ENCODE results near the gene SLC25A10. TPM values are rescaled to one million over a fixed set of nuclear protein-coding genes. Genes with fewer than 3 reads are reported as not detected.

The SLC25A10 gene
- total and polyA plus RNA-seq, 2 donors (not counting 3 experiments of a cell fraction or from before 2014, with no cell fraction given) = 16.7 to 17.2 TPM

GRCh38 chr17:81690066-81690465, 22.0 kb upstream of the SLC25A10 start:
- intact Hi-C loops (cut with micrococcal nuclease) = no loop called here
- Histone ChIP-seq H3K36me3 (ENCODE audit: control insufficient read depth in 2 of 2, extremely low read depth in 1 of 2, insufficient read depth in 2 of 2, low read length in 2 of 2) (peaks cover 27 to 88% of the 10 kb centered on the region in 2 experiments), H3K4me1 (ENCODE audit: control insufficient read depth, extremely low read depth, insufficient read depth, low read length) (peaks cover 7% of the 10 kb centered on the region), H4K20me1 (replicated peaks; ENCODE audit: control insufficient read depth, extremely low read depth, insufficient read depth, low read length) (no peaks in the 10 kb centered on the region), H3K9me3 (replicated peaks; ENCODE audit: control insufficient read depth, insufficient read depth, low read length) (no peaks in the 10 kb centered on the region), H3K79me2 (ENCODE audit: control insufficient read depth, insufficient read depth, low read length) (peaks cover 58% of the 10 kb centered on the region), H3K9me1 (replicated peaks; ENCODE audit: control insufficient read depth, extremely low read depth, insufficient read depth, low read length) (no peaks in the 10 kb centered on the region), H3K4me2 (ENCODE audit: insufficient read depth, low read length) (no peak overlapping the region), H3K27me3 (ENCODE audit: control insufficient read depth in 2 of 2, insufficient read depth in 2 of 2, low read length in 2 of 2) (no peaks in the 10 kb centered on the region), H3K4me3 (replicated peaks in 1 of 3; ENCODE audit: insufficient read depth in 1 of 3, low read depth in 1 of 3, low read length in 3 of 3) (no peak overlapping the region), H3K27ac (ENCODE audit: insufficient read depth, low read depth, low read length) (no peak overlapping the region), H2AFZ (ENCODE audit: low read depth, low read length) (no peak overlapping the region), H3K9ac (replicated peaks; ENCODE audit: extremely low read depth, insufficient read depth, low read length) (no peak overlapping the region)
- FAIRE-seq = no peak
- TF ChIP-seq GATA2 (IDR thresholded peaks at IDR 0.05; ENCODE audit: insufficient read depth, insufficient read length, low read depth, low read length) (no peak), MYC (IDR thresholded peaks at IDR 0.05; ENCODE audit: low read depth, low read length) (no peak), EZH2 (IDR thresholded peaks at IDR 0.05; ENCODE audit: borderline replicate concordance, low read depth, low read length, severe bottlenecking) (no peak), POLR2AphosphoS5 (IDR thresholded peaks at IDR 0.05; ENCODE audit: insufficient read depth, low read depth, low read length) (no peak)
- BruUV-seq (replicated peaks) = no TSS peak
- dilution Hi-C loops (cut with MboI; ENCODE audit: extremely low pct_ligation_motif_present, low sequenced_read_pairs) = no loop called here
- POLR2A ChIA-PET = no interaction called here
- CTCF ChIA-PET = no interaction called here
- DNase-seq (ENCODE audit: low read depth, low spot score) = no peak

- no peak overlapping the region for H3K27ac ChIP-seq (ENCODE audit: insufficient read depth, low read depth, low read length)
- TF ChIP-seq POLR2A (IDR thresholded peaks at IDR 0.05; ENCODE audit: low read depth, low read length) = no peak
- no peak for TF ChIP-seq MYC (IDR thresholded peaks at IDR 0.05; ENCODE audit: low read depth, low read length)
- TF ChIP-seq EZH2 (IDR thresholded peaks at IDR 0.05; ENCODE audit: borderline replicate concordance, low read depth, low read length, severe bottlenecking) = no peak
- TF ChIP-seq, protein P1, sequence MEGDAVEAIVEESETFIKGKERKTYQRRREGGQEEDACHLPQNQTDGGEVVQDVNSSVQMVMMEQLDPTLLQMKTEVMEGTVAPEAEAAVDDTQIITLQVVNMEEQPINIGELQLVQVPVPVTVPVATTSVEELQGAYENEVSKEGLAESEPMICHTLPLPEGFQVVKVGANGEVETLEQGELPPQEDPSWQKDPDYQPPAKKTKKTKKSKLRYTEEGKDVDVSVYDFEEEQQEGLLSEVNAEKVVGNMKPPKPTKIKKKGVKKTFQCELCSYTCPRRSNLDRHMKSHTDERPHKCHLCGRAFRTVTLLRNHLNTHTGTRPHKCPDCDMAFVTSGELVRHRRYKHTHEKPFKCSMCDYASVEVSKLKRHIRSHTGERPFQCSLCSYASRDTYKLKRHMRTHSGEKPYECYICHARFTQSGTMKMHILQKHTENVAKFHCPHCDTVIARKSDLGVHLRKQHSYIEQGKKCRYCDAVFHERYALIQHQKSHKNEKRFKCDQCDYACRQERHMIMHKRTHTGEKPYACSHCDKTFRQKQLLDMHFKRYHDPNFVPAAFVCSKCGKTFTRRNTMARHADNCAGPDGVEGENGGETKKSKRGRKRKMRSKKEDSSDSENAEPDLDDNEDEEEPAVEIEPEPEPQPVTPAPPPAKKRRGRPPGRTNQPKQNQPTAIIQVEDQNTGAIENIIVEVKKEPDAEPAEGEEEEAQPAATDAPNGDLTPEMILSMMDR (IDR thresholded peaks at IDR 0.05; ENCODE audit: extremely low read depth in 1 of 2, insufficient read depth in 1 of 2, low read depth in 1 of 2, low read length in 2 of 2) = no peak
- TF ChIP-seq GATA2 (IDR thresholded peaks at IDR 0.05; ENCODE audit: insufficient read depth, insufficient read length, low read depth, low read length) = no peak
- no peak for TF ChIP-seq JUN (IDR thresholded peaks at IDR 0.05; ENCODE audit: borderline replicate concordance, insufficient read depth, insufficient read length, low read depth)
- TF ChIP-seq POLR2AphosphoS5 (IDR thresholded peaks at IDR 0.05; ENCODE audit: insufficient read depth, low read depth, low read length) = no peak
- TF ChIP-seq FOS (IDR thresholded peaks at IDR 0.05; ENCODE audit: borderline replicate concordance, insufficient read depth, low read length) = no peak
- TF ChIP-seq, protein P2, sequence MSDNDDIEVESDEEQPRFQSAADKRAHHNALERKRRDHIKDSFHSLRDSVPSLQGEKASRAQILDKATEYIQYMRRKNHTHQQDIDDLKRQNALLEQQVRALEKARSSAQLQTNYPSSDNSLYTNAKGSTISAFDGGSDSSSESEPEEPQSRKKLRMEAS (IDR thresholded peaks at IDR 0.05; ENCODE audit: insufficient read depth, insufficient read length) = no peak
- DNase-seq (ENCODE audit: low read depth, low spot score) (no peak), FAIRE-seq (no peak)
- ChIA-PET CTCF (no interaction called here), POLR2A (no interaction called here)
- H3K9ac ChIP-seq (replicated peaks; ENCODE audit: extremely low read depth, insufficient read depth, low read length) = no peak overlapping the region
- H3K4me2 ChIP-seq (ENCODE audit: insufficient read depth, low read length) = no peak overlapping the region
- H3K36me3 ChIP-seq (ENCODE audit: control insufficient read depth in 2 of 2, extremely low read depth in 1 of 2, insufficient read depth in 2 of 2, low read length in 2 of 2) = peaks cover 27 to 93% of the 10 kb centered on the region in 2 experiments
- H3K79me2 ChIP-seq (ENCODE audit: control insufficient read depth, insufficient read depth, low read length) = peaks cover 54% of the 10 kb centered on the region
- H3K9me3 ChIP-seq (replicated peaks; ENCODE audit: control insufficient read depth, insufficient read depth, low read length) = no peaks in the 10 kb centered on the region
- no peak overlapping the region for H2AFZ ChIP-seq (ENCODE audit: low read depth, low read length)
- dilution Hi-C loops (cut with MboI; ENCODE audit: extremely low pct_ligation_motif_present, low sequenced_read_pairs) (no loop called here), intact Hi-C loops (cut with micrococcal nuclease) (no loop called here)
- no peaks in the 10 kb centered on the region for H4K20me1 ChIP-seq (replicated peaks; ENCODE audit: control insufficient read depth, extremely low read depth, insufficient read depth, low read length)
- no peak overlapping the region for H3K4me3 ChIP-seq (replicated peaks in 1 of 3; ENCODE audit: insufficient read depth in 1 of 3, low read depth in 1 of 3, low read length in 3 of 3)
- peaks cover 2% of the 10 kb centered on the region for H3K4me1 ChIP-seq (ENCODE audit: control insufficient read depth, extremely low read depth, insufficient read depth, low read length)
- no peaks in the 10 kb centered on the region for H3K9me1 ChIP-seq (replicated peaks; ENCODE audit: control insufficient read depth, extremely low read depth, insufficient read depth, low read length)
- no TSS peak for BruUV-seq (replicated peaks)
- H3K27me3 ChIP-seq (ENCODE audit: control insufficient read depth in 2 of 2, insufficient read depth in 2 of 2, low read length in 2 of 2) = no peaks in the 10 kb centered on the region
Observed at GRCh38 chr17:81690549-81690948, 21.5 kb upstream of the SLC25A10 start.
